Measurements from ENCODE around the gene CDKAL1.

- no peak for TF ChIP-seq MLX (CRISPR knock-in tag; conservative IDR thresholded peaks at IDR 0.05)
- no peak for TF ChIP-seq CUX1 (CRISPR knock-in tag; IDR thresholded peaks at IDR 0.05)
- no peak for TF ChIP-seq E2F5 (CRISPR knock-in tag; IDR thresholded peaks at IDR 0.05)
Observed at GRCh38 chr6:21141616-21142303, 607.5 kb downstream of the CDKAL1 start.

Data from K562 (cell line).